ENCODE data around the gene MCEMP1.

GRCh38 chr19:7643031-7643415, 33.9 kb upstream of the MCEMP1 start:
- TF ChIP-seq CTCF (IDR thresholded peaks at IDR 0.05) = no peak
- no peak for TF ChIP-seq POLR2AphosphoS5 (IDR thresholded peaks at IDR 0.05)

Data from transverse colon (tissue), 4 donors.